C4-2B (cell line): ENCODE measurements around the gene MED6.

Experiments
- H3K27ac ChIP-seq: fragments of 450-650 bp; 2 replicates; pipeline ENCODE4 v1.5.1; 2017
- CTCF ChIP-seq: fragments of 450-650 bp; conservative IDR thresholded peaks from 2 replicates; pipeline ENCODE4 v1.5.1; 2017; ENCODE audit warnings: mild to moderate bottlenecking
- ZFX ChIP-seq: fragments of 450-650 bp; IDR thresholded peaks from 2 replicates; pipeline ENCODE4 v1.6.1; 2017

The MED6 gene

GRCh38 chr14:70597731-70598130, 2.7 kb downstream of the MED6 start:
- no peak for TF ChIP-seq ZFX
- TF ChIP-seq CTCF = no peak
- H3K27ac ChIP-seq = no peak overlapping the region

DNA sequence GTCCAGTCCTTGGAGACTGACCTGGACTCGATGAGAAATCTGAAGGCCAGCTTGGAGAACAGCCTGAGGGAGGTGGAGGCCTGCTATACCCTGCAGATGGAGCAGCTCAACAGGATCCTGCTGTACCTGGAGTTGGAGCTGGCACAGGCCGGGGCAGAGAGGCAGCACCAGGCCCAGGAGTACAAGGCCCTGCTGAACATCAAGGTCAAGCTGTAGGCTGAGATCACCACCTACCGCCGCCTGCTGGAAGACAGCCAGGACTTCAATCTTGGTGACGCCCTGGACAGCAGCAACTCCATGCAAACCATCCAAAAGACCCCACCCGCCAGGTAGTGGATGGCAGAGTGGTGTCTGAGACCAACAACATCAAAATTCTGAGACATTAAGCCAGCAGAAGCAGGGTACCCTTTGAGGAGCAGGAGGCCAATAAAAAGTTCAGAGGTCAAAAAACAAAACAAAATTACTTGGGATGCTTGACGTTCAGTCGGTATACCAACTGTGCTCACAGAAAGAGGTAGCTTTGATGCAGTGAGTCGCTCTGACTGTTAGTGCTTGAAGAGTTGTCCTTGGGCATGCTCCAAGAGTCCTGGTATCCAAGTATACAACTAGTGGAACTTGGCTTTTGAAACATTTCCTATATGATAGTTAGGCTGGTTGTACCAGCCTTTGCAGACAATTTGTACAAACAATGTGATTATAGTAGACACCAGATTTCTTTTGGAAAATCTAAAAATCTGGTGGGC, 4.8 kb downstream of the MED6 start:
- H3K27ac ChIP-seq = no peak overlapping the region
- TF ChIP-seq ZFX = no peak
- TF ChIP-seq CTCF = no peak

DNA sequence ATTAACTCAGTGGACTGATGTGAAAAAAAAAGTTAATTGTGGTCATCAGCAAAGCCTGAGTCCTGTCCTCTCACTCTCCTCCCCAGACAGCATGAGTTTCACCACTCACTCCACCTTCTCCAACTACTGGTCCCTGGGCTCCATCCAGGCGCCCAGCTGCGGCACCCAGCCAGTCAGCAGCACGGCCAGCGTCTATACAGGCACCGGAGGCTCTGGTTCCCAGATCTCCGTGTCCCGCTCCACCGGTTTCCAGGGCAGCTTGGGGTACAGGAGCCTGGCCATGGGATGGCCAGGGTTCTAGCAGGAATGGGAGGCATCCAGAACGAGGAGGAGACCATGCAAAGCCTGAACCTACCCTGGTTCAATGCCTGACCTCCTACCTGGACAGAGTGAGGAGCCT, 6.0 kb downstream of the MED6 start:
- H3K27ac ChIP-seq = no peak overlapping the region
- no peak for TF ChIP-seq ZFX
- no peak for TF ChIP-seq CTCF

DNA sequence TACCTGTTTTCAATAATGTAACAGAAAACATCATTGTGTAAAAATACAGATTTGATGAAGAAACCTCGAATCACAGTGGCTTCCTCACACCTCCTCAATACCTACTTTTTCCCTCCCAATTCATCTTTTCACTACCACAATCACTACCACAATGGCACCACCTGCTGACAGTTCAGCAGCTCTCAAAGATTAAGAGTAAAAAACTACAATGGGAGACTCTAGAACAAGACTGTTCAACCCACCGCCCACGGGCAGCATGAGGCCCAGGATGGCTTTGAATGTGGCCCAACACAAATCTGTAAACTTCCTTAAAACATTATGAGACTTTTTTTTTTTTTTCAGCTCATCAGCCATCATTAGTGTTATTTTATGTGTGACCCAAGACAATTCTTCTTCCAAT, 15.2 kb downstream of the MED6 start:
- no peak overlapping the region for H3K27ac ChIP-seq
- TF ChIP-seq CTCF = peak; percentile 35
- no peak for TF ChIP-seq ZFX

DNA sequence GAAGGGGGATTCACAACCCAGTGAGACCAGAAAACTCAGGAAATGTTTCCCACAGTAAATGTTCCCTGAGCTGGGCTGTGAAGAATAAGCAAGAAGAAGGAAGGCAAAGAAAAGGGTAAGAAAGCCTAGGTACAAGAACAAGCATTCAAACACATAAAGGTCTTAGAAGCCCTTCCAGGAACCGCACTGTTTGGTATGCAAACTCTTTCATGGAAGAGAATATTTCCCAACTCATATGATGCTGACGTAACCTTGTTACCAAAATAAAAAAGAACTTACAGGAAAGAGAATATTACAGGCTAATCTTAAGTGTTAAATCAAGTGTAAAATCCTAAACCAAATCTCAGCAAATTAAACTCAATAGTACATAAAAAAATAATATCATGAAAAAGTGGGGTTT, 23.6 kb downstream of the MED6 start:
- TF ChIP-seq CTCF = no peak
- no peak for TF ChIP-seq ZFX
- no peak overlapping the region for H3K27ac ChIP-seq

GRCh38 chr14:70573050-70573449, 27.4 kb downstream of the MED6 start:
- H3K27ac ChIP-seq = no peak overlapping the region
- TF ChIP-seq CTCF = no peak
- TF ChIP-seq ZFX = no peak

DNA sequence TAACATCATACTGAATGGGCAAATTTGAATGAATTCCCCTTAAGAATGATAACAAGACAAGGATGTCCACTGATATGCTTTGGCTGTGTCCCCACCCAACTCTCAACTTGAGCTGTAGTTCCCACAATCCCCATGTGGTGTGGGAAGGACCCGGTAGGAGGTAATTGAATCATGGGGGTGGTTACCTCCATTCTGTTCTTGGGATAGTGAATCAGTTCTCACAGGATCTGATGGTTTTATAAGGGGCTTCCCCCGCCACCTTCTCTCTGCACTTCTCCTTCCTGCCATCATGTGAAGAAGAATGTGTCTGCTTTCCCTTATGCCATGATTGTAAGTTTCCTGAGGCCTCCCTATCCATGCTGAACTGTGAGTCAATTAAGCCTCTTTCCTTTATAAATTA, 29.3 kb downstream of the MED6 start:
- TF ChIP-seq CTCF = no peak
- no peak for TF ChIP-seq ZFX
- H3K27ac ChIP-seq = no peak overlapping the region
